DMS79 (cell line): ENCODE data around the gene CLASP1.
"Not testable (repeated sequence)": the region's sequence is repeated elsewhere in the genome, so short reads cannot be mapped to it uniquely, and the experiment has no call there.

Source experiments
- DNase-seq: peaks from one replicate; lab custom pipeline; 2025; lab: John Stamatoyannopoulos, UW

The CLASP1 gene

DNA sequence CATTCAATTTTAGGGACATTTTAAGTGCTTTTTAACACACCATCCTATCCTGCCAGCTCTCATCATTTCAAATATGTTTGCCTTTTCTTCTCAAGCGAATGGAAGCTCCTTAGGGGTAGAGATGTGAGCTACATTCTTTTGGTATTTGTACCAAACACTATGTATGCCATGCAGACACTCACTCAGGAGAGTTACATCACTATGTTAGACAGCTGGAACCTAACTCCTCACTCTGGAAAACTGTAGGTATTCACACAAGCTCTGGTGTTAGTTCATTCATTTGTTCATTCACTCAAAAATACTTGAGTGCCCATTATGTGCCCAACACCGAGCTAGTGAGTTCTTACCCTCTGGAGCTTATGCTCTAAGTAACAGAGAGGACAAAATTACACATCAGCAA lies 144.9 kb downstream of the CLASP1 start:
- DNase-seq = no peak

DNA sequence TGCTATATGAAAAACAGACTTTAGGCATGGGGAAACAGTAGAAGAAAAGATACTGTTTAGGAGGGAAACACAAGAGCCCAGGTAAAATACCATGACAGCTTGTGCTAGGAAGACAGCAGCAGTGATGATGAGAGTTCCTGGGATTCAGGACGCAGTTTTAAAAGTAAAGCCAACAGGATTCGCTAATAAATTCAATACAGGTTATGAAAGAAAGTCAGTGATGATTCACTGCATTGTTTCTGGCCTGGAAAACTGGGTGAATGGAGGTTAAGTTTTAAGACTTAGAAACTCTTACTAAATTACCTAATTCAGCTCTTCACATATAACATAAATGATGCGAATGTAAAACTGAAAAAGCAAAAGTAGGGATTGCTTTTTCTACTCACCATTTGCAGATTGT lies 146.5 kb downstream of the CLASP1 start:
- DNase-seq = no peak

DNA sequence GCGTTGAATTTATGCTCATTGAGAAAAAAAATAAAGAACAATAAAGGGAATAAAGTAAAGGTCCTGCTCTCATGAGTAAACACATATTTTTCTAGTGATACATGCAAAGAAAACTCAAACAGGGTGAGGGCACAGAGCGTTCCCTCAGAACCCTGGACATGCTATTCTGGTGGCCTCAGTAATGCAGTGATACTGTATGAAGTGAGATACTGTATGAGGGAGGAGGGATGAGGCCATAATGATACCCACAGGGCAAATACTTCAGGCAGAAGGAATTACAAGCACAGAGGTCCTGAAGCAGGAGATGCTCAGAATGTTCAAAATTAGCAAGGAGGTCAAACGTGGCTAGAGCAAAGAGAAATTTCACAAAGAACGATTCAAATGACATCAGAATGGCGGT lies 147.0 kb downstream of the CLASP1 start:
- DNase-seq = no peak

DNA sequence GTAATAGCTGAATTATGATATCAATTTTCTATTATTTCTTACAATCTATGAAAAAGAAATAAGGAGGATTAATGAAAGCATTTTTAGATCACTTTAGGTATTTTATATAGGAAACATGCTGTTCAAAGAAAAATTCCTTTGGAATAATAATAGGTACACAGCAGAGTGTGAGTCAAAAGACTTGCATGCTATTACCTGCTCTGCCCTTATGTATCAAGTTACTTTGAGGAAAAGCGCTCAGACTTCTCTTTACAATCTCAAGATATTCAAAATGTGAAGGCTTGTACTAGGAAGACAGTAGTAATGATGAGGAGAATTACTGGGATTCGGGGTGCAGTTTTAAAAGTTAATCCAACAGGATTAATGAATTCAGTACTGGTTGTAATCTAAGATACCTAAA lies 147.7 kb downstream of the CLASP1 start:
- no peak for DNase-seq

DNA sequence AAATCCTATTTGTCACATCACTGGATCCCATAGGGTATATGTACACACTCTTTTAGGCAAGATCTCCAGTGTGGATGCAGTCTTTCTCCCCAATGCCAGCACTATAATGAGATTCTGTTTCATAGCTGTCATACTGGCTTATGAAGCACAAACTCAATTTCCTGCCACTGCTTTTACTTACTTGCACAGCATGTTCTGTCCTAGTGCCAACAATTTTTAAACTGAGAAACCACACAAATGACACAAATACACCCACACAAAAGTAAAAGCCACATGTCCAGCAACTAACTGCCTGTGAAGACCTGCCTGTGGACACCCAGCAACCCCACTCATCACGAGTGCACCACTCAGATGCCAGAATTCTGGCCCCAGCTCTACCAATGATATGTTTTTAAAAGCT lies 148.2 kb downstream of the CLASP1 start:
- no peak for DNase-seq

DNA sequence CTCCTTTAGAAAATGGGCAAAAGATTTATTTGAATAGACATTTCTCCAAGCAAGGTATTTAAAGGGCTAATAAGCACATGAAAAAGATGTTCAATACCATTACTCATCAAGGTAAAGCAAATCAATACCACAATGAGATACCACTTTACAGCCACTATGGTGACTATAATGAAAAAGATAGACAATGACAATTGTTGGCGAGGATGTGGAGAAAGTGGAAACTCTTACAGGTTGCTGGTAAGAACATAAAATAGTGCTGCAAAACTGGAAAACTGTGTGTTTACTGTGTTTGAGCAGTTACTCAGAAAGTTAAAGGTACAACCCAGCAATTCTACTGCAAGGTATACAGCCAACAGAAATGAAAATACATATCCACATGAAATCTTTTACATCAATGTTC lies 150.5 kb downstream of the CLASP1 start:
- no peak for DNase-seq

DNA sequence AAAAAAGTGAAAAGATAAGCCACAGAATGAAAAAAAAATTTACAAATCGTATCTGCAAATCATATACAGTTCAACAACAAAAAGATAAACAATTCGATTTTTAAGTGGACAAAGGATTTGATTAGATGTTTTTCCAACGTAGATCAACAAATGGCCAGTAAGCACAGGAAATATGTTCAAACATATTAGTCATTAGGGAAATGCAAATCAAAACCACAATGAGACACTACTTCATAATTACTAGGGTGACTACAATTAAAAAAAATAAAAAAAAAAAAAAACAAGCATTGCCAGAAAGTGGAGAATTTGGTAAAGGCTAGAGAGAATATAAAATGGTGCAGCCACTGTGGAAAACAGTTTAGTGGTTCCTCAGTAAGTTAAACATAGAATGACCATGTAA lies 156.9 kb downstream of the CLASP1 start:
- no peak for DNase-seq

DNA sequence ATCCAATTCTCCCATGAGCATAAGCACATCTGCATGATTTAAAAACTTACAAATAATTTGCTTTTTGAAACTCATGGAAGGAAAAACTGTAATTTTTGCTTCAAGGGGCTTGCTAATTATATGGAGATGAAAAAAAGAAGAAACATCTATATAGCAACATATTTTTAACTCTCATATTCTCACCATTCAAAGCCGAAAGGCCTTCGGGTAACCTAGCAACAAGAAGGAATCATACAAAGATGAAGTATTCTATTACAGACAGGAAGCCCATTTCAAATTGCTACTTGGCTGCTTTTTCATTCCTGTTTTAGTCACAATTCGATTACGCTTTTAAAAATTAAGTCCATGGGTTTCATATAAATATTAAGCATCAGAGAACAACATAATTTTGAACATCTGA lies 157.7 kb downstream of the CLASP1 start:
- no peak for DNase-seq

DNA sequence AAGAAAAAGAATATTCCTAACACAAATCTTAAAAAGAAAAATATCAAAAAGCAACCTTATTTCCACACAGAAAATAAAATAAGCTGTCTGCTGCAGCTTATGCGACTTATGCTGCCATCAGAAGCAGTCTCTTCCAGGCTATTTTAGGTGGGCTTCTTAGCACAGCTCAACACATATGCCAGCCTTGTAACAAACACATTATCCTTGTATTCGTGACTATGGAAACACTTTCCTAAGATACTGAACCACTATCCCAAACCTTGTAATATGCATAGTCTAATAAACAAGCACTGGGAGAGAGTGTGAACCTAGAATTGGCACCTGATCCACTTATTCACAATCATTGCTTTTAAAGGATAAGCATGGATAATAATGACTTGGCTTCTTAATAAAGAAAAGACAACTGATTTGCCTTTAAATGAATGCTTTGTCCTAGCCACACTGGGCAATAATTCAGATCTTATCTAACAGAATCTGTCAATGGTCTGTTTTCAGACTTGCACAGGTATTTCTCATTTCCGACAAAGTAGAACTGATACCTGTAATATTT lies 158.6 kb downstream of the CLASP1 start:
- no peak for DNase-seq

DNA sequence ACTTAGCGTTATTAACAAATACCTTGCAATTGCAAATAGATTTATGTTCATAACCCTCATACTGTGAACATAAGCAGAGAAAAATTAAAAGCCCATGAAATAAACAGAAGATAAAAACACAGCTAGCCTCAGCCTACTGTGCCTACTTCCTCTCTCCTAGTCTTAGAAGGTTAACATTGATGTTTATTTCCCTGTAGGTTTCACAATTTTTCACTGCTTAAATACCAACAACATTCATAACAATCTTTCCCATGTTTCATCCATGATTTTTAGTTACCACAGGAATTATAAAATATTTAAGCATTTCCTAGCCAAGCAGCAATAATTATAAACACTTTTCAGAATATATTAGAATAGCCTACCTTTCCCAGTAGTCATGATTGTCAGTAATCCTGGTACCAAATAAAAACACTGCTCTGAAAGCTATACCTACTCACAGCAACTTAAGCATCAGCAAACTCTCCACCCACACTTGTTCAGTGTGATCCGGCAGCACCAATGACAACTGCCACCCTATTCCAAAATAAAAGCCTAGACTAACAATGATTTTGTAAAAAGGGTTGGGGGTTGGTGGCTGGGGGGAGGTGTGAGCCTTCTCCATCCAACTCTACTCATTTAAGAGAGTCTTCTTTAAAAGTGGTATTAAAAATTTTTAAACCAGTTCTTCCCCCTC lies 159.2 kb downstream of the CLASP1 start:
- no peak for DNase-seq

DNA sequence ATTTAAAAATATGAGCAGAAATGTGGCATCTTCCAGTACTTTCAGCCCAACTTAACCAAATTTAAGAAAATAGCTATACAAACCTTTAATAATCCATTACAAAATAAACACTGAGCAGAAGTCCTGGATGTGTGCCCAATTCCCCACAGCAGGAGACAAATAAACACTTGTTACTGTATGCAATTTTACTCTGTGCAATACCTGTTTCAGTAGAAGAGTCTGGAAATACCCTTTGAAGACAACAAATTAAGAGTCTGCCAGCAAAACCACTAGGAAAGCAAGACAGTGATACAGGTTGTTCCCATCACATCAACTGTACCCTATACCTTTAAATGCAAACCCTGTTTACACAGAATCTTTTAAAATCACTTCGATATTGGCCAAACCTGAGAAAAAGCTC lies 160.0 kb downstream of the CLASP1 start:
- peak; percentile 87 for DNase-seq

DNA sequence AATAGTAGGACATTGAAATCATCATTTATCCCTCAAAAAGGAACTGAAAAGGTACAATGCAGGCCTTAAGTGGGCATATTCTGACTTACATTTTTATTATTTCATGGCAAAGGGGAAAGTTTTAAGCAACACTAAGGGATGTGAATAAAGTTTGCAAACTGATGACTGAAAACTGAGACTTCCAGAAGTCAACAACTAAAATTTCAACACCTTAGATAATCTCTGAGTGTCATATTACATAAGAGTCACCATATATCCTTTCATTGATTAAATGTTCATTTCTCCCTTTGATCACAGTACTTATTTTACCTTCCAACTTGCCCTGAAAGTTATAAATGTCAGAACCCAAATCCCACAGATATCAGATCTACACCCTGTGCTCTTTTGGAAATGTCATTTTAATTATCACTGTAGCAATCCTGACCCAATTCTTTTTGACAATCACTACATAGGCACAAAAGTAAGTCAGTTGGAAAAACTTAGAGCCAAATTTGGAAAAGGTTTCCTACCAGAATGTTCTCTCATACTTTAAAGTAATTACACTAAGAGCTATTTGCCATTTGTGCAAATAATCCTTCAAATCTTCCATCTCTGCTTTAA lies 163.0 kb downstream of the CLASP1 start:
- no peak for DNase-seq

DNA sequence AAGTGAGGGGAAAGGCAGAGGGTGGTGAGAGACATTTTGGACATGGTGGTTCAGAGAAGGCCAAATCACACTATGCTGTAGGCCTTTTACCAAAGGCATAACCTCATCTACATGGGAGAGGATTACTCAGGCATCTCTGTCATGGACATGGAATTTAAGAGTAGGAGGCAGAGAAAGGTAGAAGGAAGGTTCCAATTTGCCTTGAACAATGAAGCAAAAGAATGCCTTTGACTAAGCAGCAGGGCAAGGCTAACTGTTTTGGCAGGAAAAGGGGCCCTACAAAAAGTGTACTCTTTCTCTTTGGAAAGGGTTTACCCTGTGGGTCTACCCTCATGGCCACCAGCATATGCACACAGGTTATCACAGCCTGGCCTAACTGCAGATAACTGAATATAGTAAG lies 164.2 kb downstream of the CLASP1 start:
- DNase-seq = no peak

DNA sequence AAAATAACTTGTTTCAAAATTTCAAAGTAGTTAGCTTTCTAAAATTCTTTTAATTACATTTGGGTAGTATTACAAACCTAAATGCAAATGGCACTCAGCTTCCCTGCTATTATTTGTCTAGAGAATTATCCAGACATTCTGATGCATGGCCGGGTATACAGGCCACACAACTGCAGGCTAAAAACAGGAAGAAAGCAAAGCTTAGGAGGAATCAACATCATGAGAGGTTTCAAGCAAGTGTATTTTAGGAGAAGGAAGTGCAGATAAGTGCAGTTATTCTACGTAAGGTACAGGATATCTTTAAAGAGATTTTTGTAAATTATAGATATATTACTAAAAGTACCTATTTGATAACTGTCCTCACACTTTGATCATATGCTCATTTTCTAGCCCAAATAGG lies 165.4 kb downstream of the CLASP1 start:
- no peak for DNase-seq

DNA sequence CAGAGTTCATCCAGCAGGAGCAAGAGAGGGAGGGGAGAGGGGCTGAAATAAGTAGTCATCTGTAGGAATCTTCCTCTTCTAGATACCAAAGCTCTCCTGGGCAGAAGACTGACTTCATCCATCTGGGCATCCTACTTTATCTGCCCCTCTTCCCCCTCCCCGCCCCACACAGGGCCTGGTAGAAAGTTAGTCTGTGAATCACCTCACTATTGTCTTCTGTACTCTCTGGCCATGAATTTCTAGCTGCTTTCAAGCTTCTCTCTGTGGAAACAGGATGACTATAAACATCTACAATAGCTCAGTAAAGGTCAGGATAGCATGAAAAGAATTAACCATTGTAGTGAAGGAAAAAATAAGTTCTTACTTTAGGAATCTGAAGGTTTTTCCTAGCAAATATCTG lies 166.2 kb downstream of the CLASP1 start:
- DNase-seq = no peak

DNA sequence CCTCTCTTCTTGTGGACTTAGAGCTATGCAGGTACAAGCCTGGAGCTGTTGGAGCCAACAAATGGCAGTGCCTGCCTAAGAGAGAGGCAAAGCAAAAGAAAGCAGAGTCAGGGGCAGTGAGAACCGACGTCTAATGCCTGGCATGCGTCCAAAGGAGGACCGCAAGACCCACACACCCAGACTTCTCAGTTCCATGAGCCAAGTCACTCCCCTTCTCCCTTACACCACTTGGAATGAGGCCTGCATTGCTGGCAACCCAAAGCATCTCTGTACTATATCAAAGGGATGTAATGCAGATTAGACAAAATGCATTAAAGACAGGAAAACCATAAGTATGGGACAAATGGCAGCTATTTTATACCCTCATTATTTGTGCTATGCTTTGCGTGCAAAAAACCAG lies 168.4 kb downstream of the CLASP1 start:
- peak; percentile 76 for DNase-seq

DNA sequence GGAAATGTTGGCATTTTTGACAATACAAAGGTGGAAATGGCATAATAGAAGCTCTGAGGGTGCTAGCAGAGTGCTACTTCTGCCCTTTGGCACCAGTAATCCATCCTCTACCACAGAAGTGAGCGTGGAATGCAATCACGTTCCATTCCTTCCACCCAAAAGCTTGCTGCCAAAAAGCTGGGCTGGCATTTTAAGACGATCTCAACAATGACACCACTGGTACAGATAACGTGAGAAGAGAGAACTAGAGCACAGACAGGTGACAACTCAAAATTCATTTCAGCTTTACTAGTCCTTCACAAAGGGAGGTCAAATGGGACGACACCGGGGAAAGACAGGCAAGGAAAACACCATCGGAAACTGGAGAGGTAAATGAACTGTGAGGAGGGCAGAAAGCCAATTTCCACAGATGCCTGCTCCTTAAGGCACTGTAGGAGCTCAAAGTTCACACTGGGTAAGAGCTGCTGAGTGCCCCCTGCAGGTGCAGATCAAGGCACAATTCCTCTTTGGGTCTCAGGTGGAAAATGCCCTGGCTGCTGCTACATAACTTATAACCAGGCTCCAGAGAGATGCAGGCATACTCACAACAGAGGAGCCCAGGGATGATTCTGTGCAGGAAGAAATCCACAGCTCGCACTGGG lies 169.3 kb downstream of the CLASP1 start:
- peak; percentile 88 for DNase-seq

DNA sequence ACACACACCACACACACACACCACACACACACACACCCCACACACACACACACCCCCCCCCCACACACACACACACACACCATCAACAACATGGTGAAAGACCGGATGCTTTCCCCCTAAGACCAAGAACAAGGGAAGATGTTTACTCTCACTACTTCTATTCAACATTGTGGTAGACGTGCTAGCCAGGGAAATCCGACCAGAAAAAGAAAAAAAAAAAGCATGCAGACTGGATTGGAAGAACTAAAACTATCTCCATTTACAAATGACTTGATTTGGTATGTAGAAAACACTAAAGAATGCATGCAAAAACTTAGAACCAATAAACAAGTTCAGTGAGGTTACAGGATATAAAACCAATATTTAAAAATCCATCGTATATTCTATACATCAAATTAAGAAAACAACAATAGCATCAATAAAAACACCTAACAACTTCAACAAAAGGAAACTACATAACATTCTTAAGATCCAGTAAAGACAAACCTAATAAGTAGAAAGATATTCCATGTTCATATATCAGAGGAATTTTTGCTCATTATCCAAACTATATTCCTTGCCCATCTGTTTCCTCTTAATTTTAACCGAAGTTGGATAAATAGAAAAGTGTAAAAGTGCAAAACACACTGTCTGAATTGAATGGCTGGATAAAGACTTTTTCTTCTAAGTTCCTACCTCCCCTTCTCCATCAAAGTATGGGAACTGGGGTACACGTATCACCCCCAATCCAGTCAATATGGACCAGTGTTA lies 170.1 kb downstream of the CLASP1 start:
- no peak for DNase-seq

DNA sequence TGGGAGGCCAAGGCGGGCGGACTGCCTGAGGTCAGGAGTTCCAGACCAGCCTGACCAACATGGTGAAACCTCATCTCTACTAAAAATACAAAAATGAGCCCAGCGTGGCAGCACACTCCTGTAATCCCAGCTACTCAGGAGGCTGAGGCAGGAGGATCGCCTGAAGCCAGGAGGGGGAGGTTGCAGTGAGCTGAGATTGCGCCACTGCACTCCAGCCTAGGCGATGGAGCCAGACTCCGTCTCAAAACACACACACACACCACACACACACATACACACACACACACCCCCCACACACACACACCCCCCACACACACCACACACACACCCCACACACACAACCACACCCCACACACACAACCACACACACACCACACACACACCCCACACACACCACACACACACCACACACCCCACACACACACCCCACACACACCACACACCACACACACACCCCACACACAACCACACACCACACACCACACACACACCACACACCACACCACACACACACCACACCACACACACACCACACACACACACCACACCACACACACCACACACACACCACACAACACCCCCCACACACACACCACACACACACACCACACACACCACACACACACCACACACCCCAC lies 170.8 kb downstream of the CLASP1 start:
- DNase-seq = not testable (repeated sequence)

DNA sequence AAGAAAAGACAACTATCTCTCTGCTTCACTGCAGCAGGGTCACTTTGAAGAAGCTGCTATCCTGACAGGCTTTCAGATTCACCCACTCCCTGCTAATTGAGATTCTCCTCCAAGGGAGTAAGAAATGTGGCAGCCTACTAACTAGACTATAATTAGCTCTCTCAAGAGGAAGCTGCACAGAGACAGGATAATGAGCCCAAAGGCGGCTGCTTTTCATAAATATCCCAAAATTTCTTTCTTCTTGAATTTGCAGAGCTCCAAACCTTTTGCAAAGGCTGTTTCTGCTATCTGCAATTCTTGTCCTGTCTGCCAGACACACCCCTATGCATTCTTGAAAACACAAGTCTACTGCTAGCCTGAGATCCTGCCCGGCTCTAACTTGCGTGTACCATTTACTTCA lies 172.6 kb downstream of the CLASP1 start:
- DNase-seq = no peak

DNA sequence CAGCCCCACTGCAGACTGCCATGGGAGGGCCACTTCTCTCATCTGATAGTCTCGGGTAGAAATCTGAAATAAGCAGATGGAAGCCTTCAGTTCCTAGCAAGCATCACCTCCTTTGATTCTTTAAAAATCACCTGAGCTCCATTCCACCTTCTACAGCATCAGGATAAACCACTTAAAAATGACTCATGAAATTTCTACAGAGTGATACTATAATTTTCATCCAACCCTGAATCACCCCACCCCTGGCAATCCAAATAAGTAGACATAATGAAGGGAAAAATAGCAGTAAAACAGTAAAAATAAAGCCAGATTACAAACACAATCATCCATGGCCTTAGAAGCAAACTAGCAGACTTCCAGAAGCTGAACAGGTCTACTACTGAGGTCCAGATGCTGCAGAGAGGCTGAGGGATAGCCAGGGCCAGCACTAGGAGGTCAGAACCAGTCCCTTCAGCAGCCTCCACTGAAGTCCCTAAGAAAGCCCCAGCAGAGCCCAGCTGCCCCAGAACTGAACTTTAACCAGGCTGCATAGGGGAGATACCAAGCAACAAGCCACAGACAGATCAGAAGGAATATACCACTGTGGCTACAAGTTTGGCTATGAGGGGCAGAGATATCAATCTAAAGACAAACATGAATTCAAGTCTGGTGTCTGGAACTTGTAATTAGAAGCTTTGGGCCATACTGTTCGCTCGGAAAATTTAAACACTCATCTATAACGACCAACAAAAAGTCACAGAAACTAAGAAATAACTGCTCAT lies 173.3 kb downstream of the CLASP1 start:
- no peak for DNase-seq
